CD14-positive monocyte (primary cell): ENCODE results near the gene WDR7. TPM values are rescaled to one million over a fixed set of nuclear protein-coding genes. Genes with fewer than 3 reads are reported as not detected.

ENCODE experiments used
- DNase-seq, 3 donors: peaks; one replicate each; pipeline ENCODE4 v3.0.0-alpha.2; 2011 to 2022
- H2AFZ ChIP-seq: 2 replicates; pipeline ENCODE4 v1.6.0; 2012; ENCODE audit warnings: mild to moderate bottlenecking, low read depth, low read length, inconsistent platforms; ENCODE audit not compliant: insufficient read depth, poor library complexity, severe bottlenecking
- H3K27ac ChIP-seq, 2 donors: 1 replicate in 1 of 2; 2 replicates in 1 of 2; pipeline ENCODE4 v1.5.1; 2012 to 2013; ENCODE audit warnings: low read length in 2 of 2, control low read depth in 1 of 2, inconsistent platforms in 1 of 2, low read depth in 1 of 2, mild to moderate bottlenecking in 1 of 2
- H3K27me3 ChIP-seq, 2 donors: one replicate each; pipeline versions ENCODE4 v1.6.0 to v1.6.1; 2011 to 2013; ENCODE audit warnings: low read length in 2 of 2; ENCODE audit not compliant: control insufficient read depth in 2 of 2, insufficient read depth in 2 of 2
- H3K36me3 ChIP-seq, 2 donors: replicated peaks in 1 of 2; 1 replicate in 1 of 2; 2 replicates in 1 of 2; pipeline versions ENCODE4 v1.5.1 to v1.6.1; 2012 to 2013; ENCODE audit warnings: low read length in 2 of 2, control low read depth in 1 of 2, inconsistent platforms in 1 of 2, mild to moderate bottlenecking in 1 of 2; ENCODE audit not compliant: insufficient read depth in 2 of 2, control insufficient read depth in 1 of 2
- H3K4me1 ChIP-seq, 2 donors: 1 replicate in 1 of 2; 2 replicates in 1 of 2; pipeline versions ENCODE4 v1.5.1 to v1.6.1; 2012 to 2013; ENCODE audit warnings: low read length in 2 of 2, control low read depth in 1 of 2, inconsistent platforms in 1 of 2, mild to moderate bottlenecking in 1 of 2, moderate library complexity in 1 of 2; ENCODE audit not compliant: insufficient read depth in 2 of 2, control insufficient read depth in 1 of 2
- H3K4me2 ChIP-seq: replicated peaks from 2 replicates; pipeline ENCODE3; 2012; ENCODE audit warnings: low read length, moderate library complexity, mild to moderate bottlenecking; ENCODE audit not compliant: poor library complexity, severe bottlenecking; ENCODE audit errors: extremely low read depth
- H3K4me3 ChIP-seq, 3 experiments: fragments of 200-600 bp in 1 of 3; sonication (generic) in 1 of 3; replicated peaks in 1 of 3; 1 replicate in 2 of 3; 2 replicates in 1 of 3; pipeline ENCODE4 v1.5.1; 2011 to 2013; ENCODE audit warnings: low read length in 3 of 3, mild to moderate bottlenecking in 3 of 3, control low read depth in 2 of 3, low read depth in 2 of 3, inconsistent platforms in 1 of 3, moderate library complexity in 1 of 3
- H3K79me2 ChIP-seq: 2 replicates; pipeline ENCODE4 v1.6.0; 2012; ENCODE audit warnings: mild to moderate bottlenecking, control low read depth, inconsistent platforms, low read length, moderate library complexity; ENCODE audit not compliant: insufficient read depth
- H3K9ac ChIP-seq: 2 replicates; pipeline ENCODE4 v1.6.0; 2017; ENCODE audit warnings: low read length, mild to moderate bottlenecking; ENCODE audit not compliant: insufficient read depth, poor library complexity, severe bottlenecking
- H3K9me3 ChIP-seq, 2 donors: replicated peaks in 1 of 2; 1 replicate in 1 of 2; 2 replicates in 1 of 2; pipeline versions ENCODE4 v1.5.1 to v1.6.1; 2012 to 2013; ENCODE audit warnings: low read length in 2 of 2, control low read depth in 1 of 2; ENCODE audit not compliant: control insufficient read depth in 1 of 2, insufficient read depth in 1 of 2
- H4K20me1 ChIP-seq: 2 replicates; pipeline ENCODE4 v1.6.0; 2012; ENCODE audit warnings: mild to moderate bottlenecking, low read length, control low read depth, moderate library complexity; ENCODE audit not compliant: insufficient read depth
- H3K27ac Mint-ChIP-seq, 7 donors: one replicate each; pipeline ENCODE4 v1.8.0; 2020; ENCODE audit warnings: mild to moderate bottlenecking in 7 of 7, mixed read lengths in 7 of 7, moderate library complexity in 6 of 7, inconsistent platforms in 2 of 7
- H3K27me3 Mint-ChIP-seq, 3 donors: one replicate each; pipeline ENCODE4 v1.8.0; 2021 to 2022; ENCODE audit warnings: low read depth in 3 of 3, mild to moderate bottlenecking in 3 of 3, mixed read lengths in 3 of 3, moderate library complexity in 3 of 3, inconsistent platforms in 1 of 3
- H3K36me3 Mint-ChIP-seq, 2 donors: one replicate each; pipeline ENCODE4 v1.8.0; 2020; ENCODE audit warnings: mixed read lengths in 2 of 2, inconsistent platforms in 1 of 2, mild to moderate bottlenecking in 1 of 2
- H3K4me1 Mint-ChIP-seq: one replicate; pipeline ENCODE4 v1.8.0; 2020; ENCODE audit warnings: mild to moderate bottlenecking, mixed read lengths
- H3K4me3 Mint-ChIP-seq, 2 donors: one replicate each; pipeline ENCODE4 v1.8.0; 2020; ENCODE audit warnings: mild to moderate bottlenecking in 2 of 2, mixed read lengths in 2 of 2, moderate library complexity in 1 of 2
- H3K9me3 Mint-ChIP-seq, 7 donors: one replicate each; pipeline ENCODE4 v1.8.0; 2020 to 2022; ENCODE audit warnings: mixed read lengths in 7 of 7, mild to moderate bottlenecking in 6 of 7, moderate library complexity in 6 of 7, inconsistent platforms in 2 of 7
- WGBS: methylation state at CpG from one replicate; pipeline ENCODE4 v1.1.5; 2013; ENCODE audit warnings: missing lambda C conversion rate; ENCODE audit not compliant: insufficient coverage; 5-methylcytosine and 5-hydroxymethylcytosine counted together
- intact Hi-C, 2 donors: fragments of 100-400 bp; cut with micrococcal nuclease; formaldehyde crosslinking; loops; one replicate each; pipeline versions ENCODE4 v1.15.0 to v1.15.1; 2023
- polyA plus RNA-seq, 3 donors: library from polyadenylated mRNA; depleted of rRNA in 1 of 3; unstranded in 2 of 3; stranded (reverse) in 1 of 3; fragments of 300-500 nt in 2 of 3; fragments of >200 nt in 1 of 3; fragmentation: Illumina TruSeq in 2 of 3; gene quantifications; 1 replicate in 2 of 3; 2 replicates in 1 of 3; pipeline ENCODE4 v1.2.3, GENCODE V29; 2012 to 2021
- TF ChIP-seq, protein P1 (sequence below): fragments of 200-600 bp; IDR thresholded peaks from one replicate; pipeline ENCODE4 v1.8.0; 2022; ENCODE audit warnings: antibody characterized with exemption, mild to moderate bottlenecking

Gene WDR7
- polyA plus RNA-seq, 3 donors: 9.1 to 23.6 (median 9.5) TPM

DNA sequence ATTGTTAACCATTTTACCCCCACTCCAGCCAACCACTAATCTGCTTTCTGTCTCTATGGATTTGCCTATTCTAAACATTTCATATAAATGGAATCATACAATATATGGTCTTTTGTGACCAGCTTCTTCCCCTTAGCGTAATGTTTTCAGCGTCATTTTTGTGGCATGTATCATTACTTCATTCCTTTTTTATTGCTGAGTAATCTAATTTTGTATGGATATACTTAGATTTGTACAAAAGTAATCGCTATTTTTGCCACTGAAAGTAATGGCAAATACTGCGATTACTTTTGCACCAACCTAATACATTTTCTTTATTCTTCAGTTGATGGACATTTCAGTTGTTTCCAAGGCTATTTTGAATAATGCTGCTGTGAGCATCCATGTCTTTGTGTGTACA, 227.6 kb downstream of the WDR7 start:
- Mint-ChIP-seq H3K27me3 (peaks cover 0 to 1% (median 0%) of the 10 kb centered on the region in 3 donors), H3K4me3 (no peak overlapping the region), H3K36me3 (peaks cover 19 to 23% of the 10 kb centered on the region in 2 donors), H3K9me3 (peaks cover 0 to 6% (median 0%) of the 10 kb centered on the region in 7 donors), H3K4me1 (no peaks in the 10 kb centered on the region), H3K27ac (no peak overlapping the region)
- Histone ChIP-seq H3K4me2 (no peak overlapping the region), H3K4me3 (no peak overlapping the region), H3K36me3 (peaks cover 4 to 12% of the 10 kb centered on the region in 2 donors), H3K79me2 (no peaks in the 10 kb centered on the region), H2AFZ (no peak overlapping the region), H3K27me3 (no peaks in the 10 kb centered on the region), H3K9ac (no peak overlapping the region), H3K27ac (no peak overlapping the region), H3K4me1 (no peaks in the 10 kb centered on the region), H3K9me3 (no peaks in the 10 kb centered on the region), H4K20me1 (no peaks in the 10 kb centered on the region)
- TF ChIP-seq, protein P1, sequence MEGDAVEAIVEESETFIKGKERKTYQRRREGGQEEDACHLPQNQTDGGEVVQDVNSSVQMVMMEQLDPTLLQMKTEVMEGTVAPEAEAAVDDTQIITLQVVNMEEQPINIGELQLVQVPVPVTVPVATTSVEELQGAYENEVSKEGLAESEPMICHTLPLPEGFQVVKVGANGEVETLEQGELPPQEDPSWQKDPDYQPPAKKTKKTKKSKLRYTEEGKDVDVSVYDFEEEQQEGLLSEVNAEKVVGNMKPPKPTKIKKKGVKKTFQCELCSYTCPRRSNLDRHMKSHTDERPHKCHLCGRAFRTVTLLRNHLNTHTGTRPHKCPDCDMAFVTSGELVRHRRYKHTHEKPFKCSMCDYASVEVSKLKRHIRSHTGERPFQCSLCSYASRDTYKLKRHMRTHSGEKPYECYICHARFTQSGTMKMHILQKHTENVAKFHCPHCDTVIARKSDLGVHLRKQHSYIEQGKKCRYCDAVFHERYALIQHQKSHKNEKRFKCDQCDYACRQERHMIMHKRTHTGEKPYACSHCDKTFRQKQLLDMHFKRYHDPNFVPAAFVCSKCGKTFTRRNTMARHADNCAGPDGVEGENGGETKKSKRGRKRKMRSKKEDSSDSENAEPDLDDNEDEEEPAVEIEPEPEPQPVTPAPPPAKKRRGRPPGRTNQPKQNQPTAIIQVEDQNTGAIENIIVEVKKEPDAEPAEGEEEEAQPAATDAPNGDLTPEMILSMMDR: no peak
- intact Hi-C loops: no loop called here
- no CpG with 5 or more reads among the region's 4 CpGs for WGBS
- DNase-seq: no peak

DNA sequence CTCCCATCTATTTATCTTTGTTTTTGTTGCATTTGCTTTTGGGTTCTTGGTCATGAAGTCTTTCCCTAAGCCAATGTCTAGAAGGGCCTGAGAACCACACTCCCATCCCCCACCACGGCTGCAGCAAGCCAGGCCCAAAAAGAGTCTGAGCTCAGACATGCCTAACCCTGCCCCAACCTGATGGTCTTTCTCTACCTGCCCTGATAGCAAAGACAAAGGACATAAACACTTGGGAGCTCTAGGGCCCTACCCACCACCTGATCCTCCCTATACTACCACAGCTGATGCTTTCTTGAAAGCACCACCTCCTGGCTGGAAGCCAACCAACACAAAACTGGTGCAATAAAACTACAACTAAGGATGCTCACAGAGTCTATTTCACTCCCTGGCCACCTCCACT, 233.4 kb downstream of the WDR7 start:
- peaks cover 7 to 18% of the 10 kb centered on the region in 2 donors for H3K36me3 ChIP-seq
- Mint-ChIP-seq H3K36me3 (peaks cover 33 to 40% of the 10 kb centered on the region in 2 donors), H3K27ac (no peak overlapping the region), H3K4me1 (peaks cover 2% of the 10 kb centered on the region), H3K27me3 (peaks cover 0 to 3% (median 0%) of the 10 kb centered on the region in 3 donors), H3K4me3 (no peak overlapping the region), H3K9me3 (peaks cover 0 to 11% (median 6%) of the 10 kb centered on the region in 7 donors)
- no peak overlapping the region for H2AFZ ChIP-seq
- whole genome bisulfite sequencing: 100% methylated on average over 1 of the region's 1 CpG
- H3K4me3 ChIP-seq: no peak overlapping the region
- no peaks in the 10 kb centered on the region for H4K20me1 ChIP-seq
- peaks cover 0 to 5% of the 10 kb centered on the region in 2 donors for H3K9me3 ChIP-seq
- H3K27ac ChIP-seq: no peak overlapping the region
- H3K4me2 ChIP-seq: no peak overlapping the region
- H3K4me1 ChIP-seq: no peaks in the 10 kb centered on the region
- intact Hi-C loops: no loop called here
- DNase-seq: no peak
- no peaks in the 10 kb centered on the region for H3K27me3 ChIP-seq
- no peaks in the 10 kb centered on the region for H3K79me2 ChIP-seq
- TF ChIP-seq, protein P1: no peak
- H3K9ac ChIP-seq: no peak overlapping the region
